HG03175 (cell line): ENCODE results near the gene CDK15.

Source experiments
- ATAC-seq: cut with Tn5 transposase; IDR thresholded peaks from one replicate; pipeline ENCODE4 v1.9.1; 2021; ENCODE audit warnings: mild to moderate bottlenecking, moderate library complexity; ENCODE audit not compliant: unreplicated experiment

The CDK15 gene

GRCh38 chr2:201906777-201907562 is 100.6 kb downstream of the CDK15 start:
- ATAC-seq = no peak

GRCh38 chr2:201907563-201907881 is 101.2 kb downstream of the CDK15 start:
- no peak for ATAC-seq

GRCh38 chr2:201908901-201909300 is 102.6 kb downstream of the CDK15 start:
- no peak for ATAC-seq

GRCh38 chr2:201909348-201909747 is 103.0 kb downstream of the CDK15 start:
- ATAC-seq = no peak

GRCh38 chr2:201909961-201910361 is 103.6 kb downstream of the CDK15 start:
- peak; percentile 50 for ATAC-seq

- ATAC-seq = no peak
Measured at GRCh38 chr2:201911372-201911771, 105.0 kb downstream of the CDK15 start.

GRCh38 chr2:201913201-201913600 is 106.9 kb downstream of the CDK15 start:
- no peak for ATAC-seq

GRCh38 chr2:201915446-201915845 is 109.1 kb downstream of the CDK15 start:
- ATAC-seq = peak; percentile 99

GRCh38 chr2:201916565-201916964 is 110.2 kb downstream of the CDK15 start:
- ATAC-seq = no peak

- ATAC-seq = no peak
Measured at GRCh38 chr2:201918616-201919307, 112.4 kb downstream of the CDK15 start.

- no peak for ATAC-seq
Measured at GRCh38 chr2:201919308-201919634, 112.9 kb downstream of the CDK15 start.

- ATAC-seq = no peak
Measured at GRCh38 chr2:201923436-201924328, 117.3 kb downstream of the CDK15 start.

- ATAC-seq = no peak
Measured at GRCh38 chr2:201924453-201924852, 118.1 kb downstream of the CDK15 start.

- no peak for ATAC-seq
Measured at GRCh38 chr2:201925056-201925455, 118.7 kb downstream of the CDK15 start.

GRCh38 chr2:201926067-201926466 is 119.7 kb downstream of the CDK15 start:
- ATAC-seq = no peak

GRCh38 chr2:201928363-201928762 is 122.0 kb downstream of the CDK15 start:
- ATAC-seq = no peak

GRCh38 chr2:201929281-201930026 is 123.1 kb downstream of the CDK15 start:
- ATAC-seq = no peak

GRCh38 chr2:201930043-201930442 is 123.7 kb downstream of the CDK15 start:
- ATAC-seq = no peak

- ATAC-seq = no peak
Measured at GRCh38 chr2:201930831-201931230, 124.5 kb downstream of the CDK15 start.

- no peak for ATAC-seq
Measured at GRCh38 chr2:201931475-201931874, 125.1 kb downstream of the CDK15 start.

GRCh38 chr2:201931951-201932350 is 125.6 kb downstream of the CDK15 start:
- ATAC-seq = no peak
